GM19238 (cell line): ENCODE results near the gene FAM118A.
"Not testable (repeated sequence)": the region's sequence is repeated elsewhere in the genome, so short reads cannot be mapped to it uniquely, and the experiment has no call there.

Source experiments
- DNase-seq: peaks from one replicate; pipeline ENCODE4 v3.0.0; 2011; ENCODE audit warnings: low spot score; ENCODE audit not compliant: insufficient read length

FAM118A gene

DNA sequence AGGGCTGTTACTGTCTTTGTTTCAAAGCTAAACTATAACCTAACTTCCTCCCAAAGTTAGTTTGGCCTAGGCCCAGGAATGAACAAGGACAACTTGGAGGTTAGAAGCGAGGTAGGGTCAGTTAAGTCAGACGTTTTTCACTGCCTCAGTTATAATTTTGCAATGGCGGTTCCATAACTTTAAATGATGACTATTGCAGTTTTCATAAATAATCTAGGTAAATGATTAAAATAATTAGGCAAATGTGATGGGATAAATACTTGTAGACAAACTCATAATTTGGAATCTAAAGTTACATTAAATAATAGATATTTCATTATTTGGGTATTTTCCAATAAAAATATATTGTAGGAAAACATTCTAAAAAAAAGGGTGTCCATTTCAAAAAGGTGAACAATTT, 63.9 kb downstream of the FAM118A start:
- not testable (repeated sequence) for DNase-seq

- no peak for DNase-seq
Measured at GRCh38 chr22:45376009-45376408, 66.3 kb downstream of the FAM118A start.

DNA sequence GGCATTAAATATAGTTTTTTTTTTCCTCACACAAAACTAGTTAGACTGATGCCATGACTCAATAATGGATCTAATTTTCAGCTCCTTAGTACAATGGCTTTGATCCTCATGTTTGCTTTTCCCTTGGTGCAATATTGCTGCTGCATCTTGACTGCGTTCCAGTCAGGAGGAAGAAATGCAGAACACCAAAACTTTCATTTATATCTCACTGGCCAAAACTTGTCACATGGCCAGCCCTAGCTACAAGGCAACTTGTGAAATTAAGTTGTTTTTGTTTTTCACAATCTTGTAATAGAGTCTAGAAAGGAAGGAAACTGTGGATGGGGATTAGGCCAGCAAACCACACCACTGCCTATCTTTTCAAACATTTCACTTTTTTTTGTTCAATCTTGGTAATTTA, 67.0 kb downstream of the FAM118A start:
- no peak for DNase-seq

DNA sequence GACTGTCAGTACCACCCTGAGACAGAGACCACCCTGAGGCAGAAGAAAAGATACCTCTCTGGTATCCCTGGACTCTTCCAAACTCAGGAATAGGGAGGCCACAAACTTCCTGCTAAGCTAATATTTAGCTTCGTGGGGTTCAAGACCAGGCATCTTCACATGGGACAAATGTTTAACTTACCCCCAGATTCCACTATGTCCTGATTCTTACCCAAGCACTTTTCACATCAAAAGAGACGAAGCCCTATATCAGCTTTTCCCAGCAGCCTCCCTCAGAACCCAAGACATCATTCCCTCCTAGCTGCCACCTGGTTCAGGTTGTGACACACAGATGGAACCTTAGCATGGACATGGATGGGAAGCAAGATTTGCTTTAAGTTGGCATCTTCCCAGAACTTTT, 71.6 kb downstream of the FAM118A start:
- no peak for DNase-seq

GRCh38 chr22:45389546-45389945, 79.8 kb downstream of the FAM118A start:
- no peak for DNase-seq
